HAP-1 (cell line): ENCODE results near the gene LINGO1.
A peak's percentile ranks its signal among the peaks of the same experiment; 100 is the strongest.

Experiments
- DNase-seq, 2 experiments: peaks; one replicate each; pipeline ENCODE4 v3.0.0-alpha.2; 2016 to 2020; ENCODE audit warnings: low spot score in 2 of 2
- H3K27me3 ChIP-seq: fragments of 250-450 bp; sonication (Bioruptor Pico); 2 replicates; pipeline ENCODE4 v1.5.1; 2020; ENCODE audit warnings: low read depth, mild to moderate bottlenecking, moderate library complexity
- H3K36me3 ChIP-seq: fragments of 250-450 bp; sonication (Bioruptor Pico); replicated peaks from 2 replicates; pipeline ENCODE4 v1.5.1; 2020; ENCODE audit warnings: mild to moderate bottlenecking
- H3K4me1 ChIP-seq: fragments of 250-450 bp; sonication (Bioruptor Pico); 2 replicates; pipeline ENCODE4 v1.5.1; 2020; ENCODE audit warnings: mild to moderate bottlenecking
- H3K4me3 ChIP-seq: fragments of 250-450 bp; sonication (Bioruptor Pico); 2 replicates; pipeline ENCODE4 v1.5.1; 2020; ENCODE audit warnings: mild to moderate bottlenecking, moderate library complexity
- H3K9me3 ChIP-seq: fragments of 250-450 bp; sonication (Bioruptor Pico); 2 replicates; pipeline ENCODE4 v1.5.1; 2020; ENCODE audit warnings: mild to moderate bottlenecking, moderate library complexity
- in situ Hi-C: fragments of 300-500 bp; cut with MboI; formaldehyde crosslinking; loops from 3 replicates; pipeline ENCODE4 v1.14.3; 2020; ENCODE audit warnings: low sequenced_read_pairs, inconsistent platforms, mixed read lengths

LINGO1 gene

DNA sequence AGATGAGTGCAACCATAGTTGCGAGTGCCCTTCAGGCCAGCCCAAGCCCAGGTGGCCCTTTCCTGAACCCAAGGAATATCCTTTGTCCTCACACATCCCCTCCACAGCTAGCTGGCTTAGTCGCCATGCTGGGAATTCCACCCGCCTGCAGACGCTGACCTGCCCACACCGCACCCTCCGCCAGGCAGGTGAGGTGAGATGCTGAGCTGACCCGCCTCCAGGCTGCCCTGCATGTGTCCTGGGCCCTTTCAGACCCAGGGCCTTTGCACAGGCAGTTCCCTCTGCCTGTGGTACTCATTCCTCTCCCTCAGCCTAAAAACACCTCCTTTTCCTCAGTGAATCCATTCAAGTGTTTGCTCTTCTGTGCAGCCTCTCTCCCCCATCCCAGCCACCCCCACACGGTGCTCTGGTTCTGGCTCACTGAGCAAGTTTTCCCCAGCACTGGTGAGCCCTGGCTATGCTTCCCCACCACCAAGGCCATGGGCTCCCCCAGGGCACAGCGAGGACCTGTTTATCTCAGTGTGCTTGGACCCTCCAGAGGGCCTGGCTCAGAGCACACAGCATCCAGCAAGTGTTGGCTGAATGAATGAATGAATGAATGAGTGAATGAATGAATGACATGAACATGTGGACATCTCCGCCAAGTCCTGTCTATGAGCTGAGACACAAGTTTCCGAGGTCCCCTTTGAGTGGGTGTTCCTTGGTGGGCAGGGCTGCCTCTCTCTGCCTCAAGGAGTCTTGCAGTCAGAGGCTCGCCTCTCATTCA lies 33.0 kb upstream of the LINGO1 start:
- H3K27me3 ChIP-seq, result peaks cover 13% of the 10 kb centered on the region
- in situ Hi-C loops, result no loop called here
- no peak overlapping the region for H3K4me3 ChIP-seq
- no peak for DNase-seq
- H3K36me3 ChIP-seq, result no peaks in the 10 kb centered on the region
- no peaks in the 10 kb centered on the region; the same call in 1 of the 2 replicates for H3K4me1 ChIP-seq
- H3K9me3 ChIP-seq, result no peaks in the 10 kb centered on the region

DNA sequence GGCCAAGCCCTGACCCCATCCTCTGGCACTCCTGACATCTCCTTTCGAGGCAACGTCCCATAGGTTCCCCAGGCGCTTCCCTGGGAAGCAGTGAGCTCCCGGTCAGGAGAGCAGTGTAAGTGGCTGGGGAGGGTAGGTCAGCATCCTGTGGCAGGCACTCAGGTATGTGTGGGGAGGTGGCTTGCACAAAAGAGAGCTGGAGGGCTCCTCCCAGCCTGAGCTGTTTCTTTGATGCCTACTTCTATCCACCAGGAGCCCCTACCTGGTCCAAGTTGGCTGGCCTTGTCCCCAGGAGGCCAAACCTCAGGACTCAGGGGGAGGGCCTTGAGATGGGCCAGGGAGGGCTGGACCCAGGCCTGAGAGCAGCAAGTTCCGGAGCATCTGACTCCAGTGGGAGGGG lies 31.7 kb upstream of the LINGO1 start:
- in situ Hi-C loops, result no loop called here
- Histone ChIP-seq H3K4me3 (no peak overlapping the region), H3K4me1 (peaks cover 1% of the 10 kb centered on the region; the same call in 1 of the 2 replicates), H3K27me3 (peaks cover 13% of the 10 kb centered on the region), H3K36me3 (no peaks in the 10 kb centered on the region), H3K9me3 (no peaks in the 10 kb centered on the region)
- DNase-seq, result no peak

GRCh38 chr15:77663256-77663655 lies 30.5 kb upstream of the LINGO1 start:
- Histone ChIP-seq H3K9me3 (no peaks in the 10 kb centered on the region), H3K27me3 (peaks cover 13% of the 10 kb centered on the region), H3K4me3 (no peak overlapping the region), H3K36me3 (no peaks in the 10 kb centered on the region), H3K4me1 (peaks cover 4% of the 10 kb centered on the region; the same call in 1 of the 2 replicates)
- no peak for DNase-seq
- in situ Hi-C loops, result no loop called here

GRCh38 chr15:77659350-77660321 lies 26.9 kb upstream of the LINGO1 start:
- peak; percentile 91 to 98 for DNase-seq
- no peak overlapping the region for H3K4me3 ChIP-seq
- peaks cover 25% of the 10 kb centered on the region for H3K27me3 ChIP-seq
- no peaks in the 10 kb centered on the region for H3K9me3 ChIP-seq
- H3K4me1 ChIP-seq, result peaks cover 4% of the 10 kb centered on the region; the same call in 1 of the 2 replicates
- H3K36me3 ChIP-seq, result no peaks in the 10 kb centered on the region
- in situ Hi-C loops, result no loop called here

DNA sequence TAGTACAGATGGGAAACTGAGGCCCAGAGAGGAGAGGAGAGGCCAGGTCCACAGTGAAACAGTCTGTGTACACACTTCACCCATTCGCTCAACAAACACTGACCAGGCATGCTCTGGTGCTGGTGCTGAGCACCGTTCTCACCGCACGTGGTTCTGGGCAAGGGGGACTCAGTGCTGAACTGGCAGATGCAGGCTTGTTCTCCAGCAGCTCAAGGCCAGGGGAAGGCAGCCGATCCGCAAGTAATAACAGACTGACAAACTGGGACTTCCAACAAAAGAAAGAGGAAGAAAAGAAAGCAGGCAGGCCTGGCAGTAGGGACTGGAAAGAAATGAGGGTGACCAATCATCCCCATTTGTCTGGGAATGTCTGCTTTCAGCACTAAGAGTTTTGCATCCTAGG lies 25.6 kb upstream of the LINGO1 start:
- Histone ChIP-seq H3K4me1 (peaks cover 4% of the 10 kb centered on the region; the same call in 1 of the 2 replicates), H3K4me3 (no peak overlapping the region), H3K9me3 (peaks cover 3% of the 10 kb centered on the region; the same call in 1 of the 2 replicates), H3K36me3 (no peaks in the 10 kb centered on the region), H3K27me3 (peaks cover 32% of the 10 kb centered on the region)
- in situ Hi-C loops, result no loop called here
- DNase-seq, result no peak

GRCh38 chr15:77657634-77658238 lies 25.0 kb upstream of the LINGO1 start:
- Histone ChIP-seq H3K36me3 (no peaks in the 10 kb centered on the region), H3K9me3 (peaks cover 3% of the 10 kb centered on the region; the same call in 1 of the 2 replicates), H3K4me1 (peaks cover 4% of the 10 kb centered on the region; the same call in 1 of the 2 replicates), H3K27me3 (peaks cover 38% of the 10 kb centered on the region), H3K4me3 (no peak overlapping the region)
- in situ Hi-C loops, result no loop called here
- DNase-seq, result no peak

DNA sequence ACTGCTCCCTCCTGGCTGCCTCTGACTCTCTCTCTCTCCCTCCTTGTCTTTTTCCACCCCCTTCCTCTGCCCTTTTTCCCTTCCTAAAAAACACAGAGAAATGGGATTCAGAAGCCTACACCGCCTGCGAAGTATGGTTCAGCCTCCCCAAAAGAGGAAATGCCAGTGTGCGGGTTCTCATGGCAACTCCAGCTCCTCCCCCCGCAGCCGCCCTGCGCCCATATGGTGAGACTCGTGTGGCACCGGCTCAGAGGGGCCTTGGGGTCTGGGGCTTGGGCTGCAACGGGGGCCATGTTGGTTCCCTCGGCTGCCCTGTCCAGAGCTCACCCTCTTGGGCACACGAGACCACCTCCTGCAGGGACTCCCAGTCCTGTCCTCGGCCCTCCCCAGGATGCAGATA lies 23.6 kb upstream of the LINGO1 start:
- Histone ChIP-seq H3K4me1 (peaks cover 4% of the 10 kb centered on the region; the same call in 1 of the 2 replicates), H3K9me3 (peaks cover 3% of the 10 kb centered on the region; the same call in 1 of the 2 replicates), H3K36me3 (no peaks in the 10 kb centered on the region), H3K4me3 (no peak overlapping the region), H3K27me3 (peaks cover 53% of the 10 kb centered on the region)
- in situ Hi-C loops, result no loop called here
- DNase-seq, result no peak

- Histone ChIP-seq H3K4me3 (no peak overlapping the region), H3K4me1 (peaks cover 4% of the 10 kb centered on the region; the same call in 1 of the 2 replicates), H3K9me3 (peaks cover 3% of the 10 kb centered on the region; the same call in 1 of the 2 replicates), H3K27me3 (peaks cover 64% of the 10 kb centered on the region), H3K36me3 (no peaks in the 10 kb centered on the region)
- in situ Hi-C loops, result no loop called here
- peak; percentile 51 to 81 for DNase-seq
Observed at GRCh38 chr15:77654975-77655374, 22.3 kb upstream of the LINGO1 start.

DNA sequence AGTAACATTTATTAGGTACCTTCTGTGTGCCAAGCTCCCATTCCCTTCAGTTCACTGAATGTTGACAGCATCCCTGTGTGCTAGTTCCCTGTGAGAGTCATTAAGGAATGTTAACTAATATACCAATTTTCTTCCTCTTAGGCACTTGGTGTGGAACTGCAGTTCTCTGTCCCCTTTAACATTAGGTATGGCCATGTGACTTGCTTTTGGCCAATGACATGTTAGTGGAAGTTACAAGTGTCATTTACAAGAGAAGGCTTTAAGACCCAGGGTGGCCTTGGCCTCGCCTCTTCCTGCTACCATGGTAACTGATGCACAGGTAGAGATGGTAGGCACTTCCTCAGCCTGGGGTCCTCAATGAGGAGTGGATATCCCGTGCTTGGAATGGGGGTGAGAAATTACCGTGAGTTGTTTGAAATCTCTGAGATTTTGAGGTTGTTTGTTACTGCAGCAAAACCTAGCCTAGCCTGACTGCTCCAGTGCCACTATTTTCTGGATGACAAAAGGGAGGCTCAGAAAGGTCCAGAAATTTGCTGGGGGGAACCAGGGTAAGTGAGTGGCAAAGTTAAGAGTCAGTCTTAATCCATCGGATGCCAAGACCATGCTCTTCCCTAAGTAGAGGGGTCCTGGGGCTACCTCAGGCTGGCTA lies 21.2 kb upstream of the LINGO1 start:
- DNase-seq, result no peak
- H3K4me3 ChIP-seq, result no peak overlapping the region
- H3K36me3 ChIP-seq, result no peaks in the 10 kb centered on the region
- peaks cover 3% of the 10 kb centered on the region; the same call in 1 of the 2 replicates for H3K9me3 ChIP-seq
- H3K27me3 ChIP-seq, result peaks cover 64% of the 10 kb centered on the region
- in situ Hi-C loops, result no loop called here
- no peaks in the 10 kb centered on the region for H3K4me1 ChIP-seq

- in situ Hi-C loops, result no loop called here
- Histone ChIP-seq H3K27me3 (peaks cover 42% of the 10 kb centered on the region), H3K4me3 (no peak overlapping the region), H3K9me3 (peaks cover 3% of the 10 kb centered on the region; the same call in 1 of the 2 replicates), H3K36me3 (no peaks in the 10 kb centered on the region), H3K4me1 (no peaks in the 10 kb centered on the region)
- peak in 1 of 2 experiments; percentile 79 for DNase-seq
Observed at GRCh38 chr15:77650265-77650664, 17.6 kb upstream of the LINGO1 start.

GRCh38 chr15:77649610-77650009 lies 16.9 kb upstream of the LINGO1 start:
- H3K4me1 ChIP-seq, result no peaks in the 10 kb centered on the region
- no peaks in the 10 kb centered on the region for H3K36me3 ChIP-seq
- in situ Hi-C loops, result no loop called here
- H3K27me3 ChIP-seq, result peaks cover 39% of the 10 kb centered on the region
- DNase-seq, result no peak
- peaks cover 3% of the 10 kb centered on the region; the same call in 1 of the 2 replicates for H3K9me3 ChIP-seq
- no peak overlapping the region for H3K4me3 ChIP-seq

GRCh38 chr15:77649017-77649416 lies 16.3 kb upstream of the LINGO1 start:
- Histone ChIP-seq H3K4me1 (no peaks in the 10 kb centered on the region), H3K27me3 (peaks cover 39% of the 10 kb centered on the region), H3K36me3 (no peaks in the 10 kb centered on the region), H3K4me3 (no peak overlapping the region), H3K9me3 (peaks cover 2% of the 10 kb centered on the region; the same call in 1 of the 2 replicates)
- DNase-seq, result no peak
- in situ Hi-C loops, result no loop called here

DNA sequence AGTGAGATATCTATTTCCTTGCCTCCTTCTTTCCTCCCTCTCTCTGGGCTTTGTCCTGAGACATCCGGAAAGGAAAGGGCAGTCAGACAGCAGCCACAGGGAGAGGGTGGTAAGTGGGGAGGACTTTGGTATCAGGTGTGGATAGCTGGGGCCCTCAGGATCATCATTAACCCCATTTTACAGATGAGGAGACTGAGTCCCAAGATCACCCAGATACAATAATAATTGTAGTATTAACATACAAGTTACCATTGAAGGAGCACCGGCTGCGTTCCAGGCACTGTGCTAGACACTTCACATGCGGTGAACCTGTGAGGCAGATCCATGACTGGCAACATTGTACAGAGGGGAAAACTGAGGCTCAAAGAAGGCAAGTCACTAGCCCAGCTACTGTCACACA lies 15.2 kb upstream of the LINGO1 start:
- Histone ChIP-seq H3K4me3 (no peak overlapping the region), H3K36me3 (no peaks in the 10 kb centered on the region), H3K9me3 (no peaks in the 10 kb centered on the region), H3K4me1 (no peaks in the 10 kb centered on the region), H3K27me3 (peaks cover 30% of the 10 kb centered on the region)
- no peak for DNase-seq
- in situ Hi-C loops, result no loop called here
